ENCODE results near the gene TMEM174.

GRCh38 chr5:73222173-73222572, 49.2 kb downstream of the TMEM174 start:
- no peak for TF ChIP-seq CTCF (conservative IDR thresholded peaks at IDR 0.05)
- no peak for TF ChIP-seq ZFX (IDR thresholded peaks at IDR 0.05)

All from C4-2B (cell line).